ENCODE data around the gene DYNLT1.

DNA sequence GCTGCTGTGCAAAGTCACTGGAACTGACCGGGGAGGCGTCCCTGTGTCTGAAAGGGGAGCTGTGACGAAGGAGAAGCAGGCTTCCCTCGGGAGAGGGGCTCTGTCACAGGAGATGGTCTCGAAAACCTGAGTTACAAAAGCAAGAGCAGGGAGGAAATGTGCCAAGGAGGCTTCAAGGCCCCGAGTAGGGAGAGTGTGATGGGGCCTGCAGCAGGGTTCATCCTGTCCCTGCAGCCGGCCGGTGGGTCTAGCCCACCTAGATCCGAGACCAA, 16.7 kb downstream of the DYNLT1 start:
- TF ChIP-seq, protein P1, sequence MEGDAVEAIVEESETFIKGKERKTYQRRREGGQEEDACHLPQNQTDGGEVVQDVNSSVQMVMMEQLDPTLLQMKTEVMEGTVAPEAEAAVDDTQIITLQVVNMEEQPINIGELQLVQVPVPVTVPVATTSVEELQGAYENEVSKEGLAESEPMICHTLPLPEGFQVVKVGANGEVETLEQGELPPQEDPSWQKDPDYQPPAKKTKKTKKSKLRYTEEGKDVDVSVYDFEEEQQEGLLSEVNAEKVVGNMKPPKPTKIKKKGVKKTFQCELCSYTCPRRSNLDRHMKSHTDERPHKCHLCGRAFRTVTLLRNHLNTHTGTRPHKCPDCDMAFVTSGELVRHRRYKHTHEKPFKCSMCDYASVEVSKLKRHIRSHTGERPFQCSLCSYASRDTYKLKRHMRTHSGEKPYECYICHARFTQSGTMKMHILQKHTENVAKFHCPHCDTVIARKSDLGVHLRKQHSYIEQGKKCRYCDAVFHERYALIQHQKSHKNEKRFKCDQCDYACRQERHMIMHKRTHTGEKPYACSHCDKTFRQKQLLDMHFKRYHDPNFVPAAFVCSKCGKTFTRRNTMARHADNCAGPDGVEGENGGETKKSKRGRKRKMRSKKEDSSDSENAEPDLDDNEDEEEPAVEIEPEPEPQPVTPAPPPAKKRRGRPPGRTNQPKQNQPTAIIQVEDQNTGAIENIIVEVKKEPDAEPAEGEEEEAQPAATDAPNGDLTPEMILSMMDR (IDR thresholded peaks at IDR 0.05): no peak
- TF ChIP-seq POLR2A (IDR thresholded peaks at IDR 0.05; ENCODE audit: low read length) (no peak), RCOR1 (IDR thresholded peaks at IDR 0.05; ENCODE audit: low read depth, low read length) (no peak), CHD2 (IDR thresholded peaks at IDR 0.05; ENCODE audit: low read length, partially characterized antibody) (no peak), HDAC2 (IDR thresholded peaks at IDR 0.05) (no peak), RAD21 (conservative IDR thresholded peaks at IDR 0.05 in 1 of 2, IDR thresholded peaks at IDR 0.05 in 1 of 2) (no peak), FOSL2 (IDR thresholded peaks at IDR 0.05) (no peak), FOSL2 (CRISPR knock-in tag; IDR thresholded peaks at IDR 0.05) (no peak), EHMT2 (IDR thresholded peaks at IDR 0.05; ENCODE audit: low read depth) (no peak), ZC3H11A (IDR thresholded peaks at IDR 0.05) (no peak), PHF8 (IDR thresholded peaks at IDR 0.05; ENCODE audit: borderline replicate concordance, low read depth) (no peak)
- TF ChIP-seq, protein P2, sequence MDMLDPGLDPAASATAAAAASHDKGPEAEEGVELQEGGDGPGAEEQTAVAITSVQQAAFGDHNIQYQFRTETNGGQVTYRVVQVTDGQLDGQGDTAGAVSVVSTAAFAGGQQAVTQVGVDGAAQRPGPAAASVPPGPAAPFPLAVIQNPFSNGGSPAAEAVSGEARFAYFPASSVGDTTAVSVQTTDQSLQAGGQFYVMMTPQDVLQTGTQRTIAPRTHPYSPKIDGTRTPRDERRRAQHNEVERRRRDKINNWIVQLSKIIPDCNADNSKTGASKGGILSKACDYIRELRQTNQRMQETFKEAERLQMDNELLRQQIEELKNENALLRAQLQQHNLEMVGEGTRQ (IDR thresholded peaks at IDR 0.05): no peak
- TF ChIP-seq, protein P3, sequence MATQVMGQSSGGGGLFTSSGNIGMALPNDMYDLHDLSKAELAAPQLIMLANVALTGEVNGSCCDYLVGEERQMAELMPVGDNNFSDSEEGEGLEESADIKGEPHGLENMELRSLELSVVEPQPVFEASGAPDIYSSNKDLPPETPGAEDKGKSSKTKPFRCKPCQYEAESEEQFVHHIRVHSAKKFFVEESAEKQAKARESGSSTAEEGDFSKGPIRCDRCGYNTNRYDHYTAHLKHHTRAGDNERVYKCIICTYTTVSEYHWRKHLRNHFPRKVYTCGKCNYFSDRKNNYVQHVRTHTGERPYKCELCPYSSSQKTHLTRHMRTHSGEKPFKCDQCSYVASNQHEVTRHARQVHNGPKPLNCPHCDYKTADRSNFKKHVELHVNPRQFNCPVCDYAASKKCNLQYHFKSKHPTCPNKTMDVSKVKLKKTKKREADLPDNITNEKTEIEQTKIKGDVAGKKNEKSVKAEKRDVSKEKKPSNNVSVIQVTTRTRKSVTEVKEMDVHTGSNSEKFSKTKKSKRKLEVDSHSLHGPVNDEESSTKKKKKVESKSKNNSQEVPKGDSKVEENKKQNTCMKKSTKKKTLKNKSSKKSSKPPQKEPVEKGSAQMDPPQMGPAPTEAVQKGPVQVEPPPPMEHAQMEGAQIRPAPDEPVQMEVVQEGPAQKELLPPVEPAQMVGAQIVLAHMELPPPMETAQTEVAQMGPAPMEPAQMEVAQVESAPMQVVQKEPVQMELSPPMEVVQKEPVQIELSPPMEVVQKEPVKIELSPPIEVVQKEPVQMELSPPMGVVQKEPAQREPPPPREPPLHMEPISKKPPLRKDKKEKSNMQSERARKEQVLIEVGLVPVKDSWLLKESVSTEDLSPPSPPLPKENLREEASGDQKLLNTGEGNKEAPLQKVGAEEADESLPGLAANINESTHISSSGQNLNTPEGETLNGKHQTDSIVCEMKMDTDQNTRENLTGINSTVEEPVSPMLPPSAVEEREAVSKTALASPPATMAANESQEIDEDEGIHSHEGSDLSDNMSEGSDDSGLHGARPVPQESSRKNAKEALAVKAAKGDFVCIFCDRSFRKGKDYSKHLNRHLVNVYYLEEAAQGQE (IDR thresholded peaks at IDR 0.05): no peak
- TF ChIP-seq, protein P4, sequence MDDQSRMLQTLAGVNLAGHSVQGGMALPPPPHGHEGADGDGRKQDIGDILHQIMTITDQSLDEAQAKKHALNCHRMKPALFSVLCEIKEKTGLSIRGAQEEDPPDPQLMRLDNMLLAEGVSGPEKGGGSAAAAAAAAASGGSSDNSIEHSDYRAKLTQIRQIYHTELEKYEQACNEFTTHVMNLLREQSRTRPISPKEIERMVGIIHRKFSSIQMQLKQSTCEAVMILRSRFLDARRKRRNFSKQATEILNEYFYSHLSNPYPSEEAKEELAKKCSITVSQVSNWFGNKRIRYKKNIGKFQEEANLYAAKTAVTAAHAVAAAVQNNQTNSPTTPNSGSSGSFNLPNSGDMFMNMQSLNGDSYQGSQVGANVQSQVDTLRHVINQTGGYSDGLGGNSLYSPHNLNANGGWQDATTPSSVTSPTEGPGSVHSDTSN (IDR thresholded peaks at IDR 0.05): no peak
- TF ChIP-seq, protein P5, sequence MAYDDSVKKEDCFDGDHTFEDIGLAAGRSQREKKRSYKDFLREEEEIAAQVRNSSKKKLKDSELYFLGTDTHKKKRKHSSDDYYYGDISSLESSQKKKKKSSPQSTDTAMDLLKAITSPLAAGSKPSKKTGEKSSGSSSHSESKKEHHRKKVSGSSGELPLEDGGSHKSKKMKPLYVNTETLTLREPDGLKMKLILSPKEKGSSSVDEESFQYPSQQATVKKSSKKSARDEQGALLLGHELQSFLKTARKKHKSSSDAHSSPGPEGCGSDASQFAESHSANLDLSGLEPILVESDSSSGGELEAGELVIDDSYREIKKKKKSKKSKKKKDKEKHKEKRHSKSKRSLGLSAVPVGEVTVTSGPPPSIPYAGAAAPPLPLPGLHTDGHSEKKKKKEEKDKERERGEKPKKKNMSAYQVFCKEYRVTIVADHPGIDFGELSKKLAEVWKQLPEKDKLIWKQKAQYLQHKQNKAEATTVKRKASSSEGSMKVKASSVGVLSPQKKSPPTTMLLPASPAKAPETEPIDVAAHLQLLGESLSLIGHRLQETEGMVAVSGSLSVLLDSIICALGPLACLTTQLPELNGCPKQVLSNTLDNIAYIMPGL (CRISPR knock-in tag; IDR thresholded peaks at IDR 0.05; ENCODE audit: borderline replicate concordance): no peak

Data from A549 (cell line).